HepG2 (cell line): Measurements from ENCODE around the gene TLCD1. TPM values are rescaled to one million over a fixed set of nuclear protein-coding genes. Genes with fewer than 3 reads are reported as not detected.

Source experiments
- ATAC-seq: fragments of 200-7000 bp; cut with Tn5 transposase; 3 replicates; pipeline ENCODE4 v1.9.1; 2020; ENCODE audit warnings: mild to moderate bottlenecking, moderate library complexity
- BruUV-seq: library from RNA; stranded (reverse); fragments of 400-500 nt; replicated peaks from 2 replicates; lab custom pipeline; 2021; lab: Mats Ljungman, UMichigan
- CTCF ChIA-PET: fragments of 300-600 bp; formaldehyde crosslinking; extraction: SDS; loops from one replicate; lab custom pipeline; 2021; ENCODE audit warnings: low total read pairs, inconsistent platforms, low intra/inter-chr PET ratio; lab: Yijun Ruan, JAX
- POLR2A ChIA-PET: fragments of 350-600 bp; sonication (Branson Sonifier 250); formaldehyde crosslinking; loops from one replicate; lab custom pipeline; 2020; ENCODE audit warnings: antibody characterized with exemption, inconsistent platforms; lab: Yijun Ruan, JAX
- DNase-seq: peaks from one replicate; pipeline ENCODE4 v3.0.0-alpha.2; 2015; ENCODE audit warnings: low spot score
- FAIRE-seq: peaks from 3 replicates; lab custom pipeline; 2011; peaks lifted over from hg19 to GRCh38; lab: Jason Lieb, UNC
- H2AFZ ChIP-seq: one replicate; pipeline ENCODE4 v1.6.1; 2011; ENCODE audit warnings: low read length, inconsistent platforms
- H3K27ac ChIP-seq: fragments of 300-600 bp; 3 replicates; pipeline ENCODE4 v1.8.0; 2011; ENCODE audit warnings: mixed run types, mild to moderate bottlenecking, mixed read lengths, low read length, inconsistent platforms; ENCODE audit not compliant: insufficient read depth; ENCODE audit errors: extremely low read length
- H3K27me3 ChIP-seq, 2 experiments: fragments of 200-600 bp in 1 of 2; 2 replicates in 1 of 2; 3 replicates in 1 of 2; pipeline versions ENCODE4 v1.6.0 to v1.8.0; 2011; ENCODE audit warnings: low read length in 2 of 2, mild to moderate bottlenecking in 2 of 2, moderate library complexity in 2 of 2, inconsistent platforms in 1 of 2; ENCODE audit not compliant: insufficient read depth in 2 of 2, control insufficient read depth in 1 of 2
- H3K36me3 ChIP-seq, 2 experiments: fragments of 200-600 bp in 1 of 2; replicated peaks in 1 of 2; 2 replicates in 1 of 2; 3 replicates in 1 of 2; pipeline versions ENCODE4 v1.5.1 to v1.8.0; 2011; ENCODE audit warnings: low read length in 2 of 2, inconsistent platforms in 1 of 2; ENCODE audit not compliant: insufficient read depth in 2 of 2, control insufficient read depth in 1 of 2
- H3K4me1 ChIP-seq: 2 replicates; pipeline ENCODE4 v1.5.1; 2012; ENCODE audit warnings: low read length, inconsistent platforms; ENCODE audit not compliant: insufficient read depth
- H3K4me2 ChIP-seq: 2 replicates; pipeline ENCODE4 v1.6.0; 2011; ENCODE audit warnings: low read depth, low read length, inconsistent platforms
- H3K4me3 ChIP-seq, 3 experiments: fragments of 200-600 bp in 1 of 3; sonication (generic), shearing (Covaris generic) in 1 of 3; replicated peaks in 1 of 3; 2 replicates each; pipeline ENCODE4 v1.5.1; 2011 to 2016; ENCODE audit warnings: low read length in 3 of 3, inconsistent platforms in 2 of 3, low read depth in 2 of 3, mild to moderate bottlenecking in 2 of 3, control low read depth in 1 of 3, mixed read lengths in 1 of 3; ENCODE audit not compliant: insufficient read depth in 1 of 3
- H3K79me2 ChIP-seq: one replicate; pipeline ENCODE4 v1.6.1; 2011; ENCODE audit warnings: low read length, inconsistent platforms; ENCODE audit not compliant: insufficient read depth
- H3K9ac ChIP-seq: 2 replicates; pipeline ENCODE4 v1.6.0; 2011; ENCODE audit warnings: mild to moderate bottlenecking, low read depth, low read length, inconsistent platforms; ENCODE audit not compliant: insufficient read depth
- H3K9me3 ChIP-seq: 2 replicates; pipeline ENCODE4 v1.5.1; 2012; ENCODE audit warnings: mild to moderate bottlenecking, low read length
- H4K20me1 ChIP-seq: 2 replicates; pipeline ENCODE4 v1.6.0; 2011; ENCODE audit warnings: inconsistent platforms, mild to moderate bottlenecking, low read length, moderate library complexity; ENCODE audit not compliant: insufficient read depth
- CCDC6 ChIP-seq: sonication (generic); formaldehyde crosslinking; IDR thresholded peaks from 2 replicates; pipeline ENCODE4 v1.8.1; 2022; ENCODE audit warnings: mild to moderate bottlenecking, missing genetic modification reagents, moderate library complexity
- HOXA3 ChIP-seq: sonication (generic); formaldehyde crosslinking; IDR thresholded peaks from 2 replicates; pipeline ENCODE4 v1.5.0; 2020; ENCODE audit warnings: missing genetic modification reagents
- KDM6A ChIP-seq: IDR thresholded peaks from 2 replicates; pipeline ENCODE4 v1.6.1; 2016; ENCODE audit warnings: low read depth
- KLF15 ChIP-seq: sonication (generic); formaldehyde crosslinking; IDR thresholded peaks from 2 replicates; pipeline ENCODE4 v1.8.1; 2023; ENCODE audit warnings: borderline replicate concordance, mild to moderate bottlenecking, inconsistent platforms, missing genetic modification reagents, mixed read lengths
- ZFP37 ChIP-seq: sonication (generic); formaldehyde crosslinking; IDR thresholded peaks from 2 replicates; pipeline ENCODE4 v1.4.0; 2020; ENCODE audit warnings: missing genetic modification reagents, borderline replicate concordance
- ZNF138 ChIP-seq: sonication (generic); formaldehyde crosslinking; IDR thresholded peaks from 2 replicates; pipeline ENCODE4 v1.5.0; 2020; ENCODE audit warnings: mild to moderate bottlenecking, low read depth, missing genetic modification reagents
- ZNF512B ChIP-seq: sonication (generic); formaldehyde crosslinking; IDR thresholded peaks from 2 replicates; pipeline ENCODE4 v1.5.1; 2020; ENCODE audit warnings: missing genetic modification reagents, mild to moderate bottlenecking, borderline replicate concordance
- WGBS: methylation state at CpG from one replicate; pipeline ENCODE4 v1.1.6; 2017; ENCODE audit warnings: low lambda C conversion rate; 5-methylcytosine and 5-hydroxymethylcytosine counted together
- in situ Hi-C: cut with HindIII; loops from 2 replicates; pipeline ENCODE4 v1.10.0; 2017; ENCODE audit warnings: low pct_unique_long_range_greater_than_20kb; ENCODE audit not compliant: extremely low pct_ligation_motif_present
- intact Hi-C: fragments of 100-400 bp; cut with micrococcal nuclease; formaldehyde crosslinking; loops from one replicate; pipeline ENCODE4 v1.10.0; 2022; ENCODE audit not compliant: unreplicated experiment
- polyA plus RNA-seq, 8 experiments: library from polyadenylated mRNA; depleted of rRNA in 3 of 8; stranded (reverse) in 7 of 8; unstranded in 1 of 8; fragments of >200 nt; fragmentation: Illumina TruSeq in 4 of 8; extraction: Trizol in 4 of 8; gene quantifications; 2 replicates each; pipeline versions ENCODE4 v1.2.1 to v1.2.3, GENCODE V29; 2011 to 2016; ENCODE audit warnings: low read depth in 4 of 8, missing spikeins in 1 of 8, mixed read lengths in 1 of 8; ENCODE audit not compliant: insufficient read depth in 1 of 8
- total RNA-seq, 5 experiments: library from RNA; depleted of rRNA; stranded (reverse); fragments of >200 nt; fragmentation: Illumina TruSeq; extraction: Trizol; gene quantifications; 2 replicates each; pipeline ENCODE4 v1.2.3, GENCODE V29; 2016; ENCODE audit warnings: low read depth in 1 of 5
- TF ChIP-seq, protein P1 (sequence below): sonication (generic); formaldehyde crosslinking; IDR thresholded peaks from 2 replicates; pipeline ENCODE4 v1.4.0; 2020; ENCODE audit warnings: missing genetic modification reagents, mild to moderate bottlenecking, borderline replicate concordance
- TF ChIP-seq, protein P2 (sequence below): IDR thresholded peaks from 2 replicates; pipeline ENCODE4 v1.6.1; 2016; ENCODE audit warnings: control low read depth

Gene TLCD1
- total and polyA plus RNA-seq, 2 of the 13 experiments (the other 11 are each of a cell fraction or from before 2014, with no cell fraction given): 14.9 to 19.6 TPM

- intact Hi-C loops: no loop called here
- TF ChIP-seq, protein P1, sequence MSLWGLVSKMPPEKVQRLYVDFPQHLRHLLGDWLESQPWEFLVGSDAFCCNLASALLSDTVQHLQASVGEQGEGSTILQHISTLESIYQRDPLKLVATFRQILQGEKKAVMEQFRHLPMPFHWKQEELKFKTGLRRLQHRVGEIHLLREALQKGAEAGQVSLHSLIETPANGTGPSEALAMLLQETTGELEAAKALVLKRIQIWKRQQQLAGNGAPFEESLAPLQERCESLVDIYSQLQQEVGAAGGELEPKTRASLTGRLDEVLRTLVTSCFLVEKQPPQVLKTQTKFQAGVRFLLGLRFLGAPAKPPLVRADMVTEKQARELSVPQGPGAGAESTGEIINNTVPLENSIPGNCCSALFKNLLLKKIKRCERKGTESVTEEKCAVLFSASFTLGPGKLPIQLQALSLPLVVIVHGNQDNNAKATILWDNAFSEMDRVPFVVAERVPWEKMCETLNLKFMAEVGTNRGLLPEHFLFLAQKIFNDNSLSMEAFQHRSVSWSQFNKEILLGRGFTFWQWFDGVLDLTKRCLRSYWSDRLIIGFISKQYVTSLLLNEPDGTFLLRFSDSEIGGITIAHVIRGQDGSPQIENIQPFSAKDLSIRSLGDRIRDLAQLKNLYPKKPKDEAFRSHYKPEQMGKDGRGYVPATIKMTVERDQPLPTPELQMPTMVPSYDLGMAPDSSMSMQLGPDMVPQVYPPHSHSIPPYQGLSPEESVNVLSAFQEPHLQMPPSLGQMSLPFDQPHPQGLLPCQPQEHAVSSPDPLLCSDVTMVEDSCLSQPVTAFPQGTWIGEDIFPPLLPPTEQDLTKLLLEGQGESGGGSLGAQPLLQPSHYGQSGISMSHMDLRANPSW: no peak
- TF ChIP-seq CCDC6 (CRISPR knock-in tag): no peak
- no peak for TF ChIP-seq ZNF138
- TF ChIP-seq ZNF512B (CRISPR knock-in tag): no peak
- TF ChIP-seq KLF15: no peak
- TF ChIP-seq HOXA3: no peak
- no peak for TF ChIP-seq KDM6A (CRISPR knock-in tag)
- TF ChIP-seq, protein P2, sequence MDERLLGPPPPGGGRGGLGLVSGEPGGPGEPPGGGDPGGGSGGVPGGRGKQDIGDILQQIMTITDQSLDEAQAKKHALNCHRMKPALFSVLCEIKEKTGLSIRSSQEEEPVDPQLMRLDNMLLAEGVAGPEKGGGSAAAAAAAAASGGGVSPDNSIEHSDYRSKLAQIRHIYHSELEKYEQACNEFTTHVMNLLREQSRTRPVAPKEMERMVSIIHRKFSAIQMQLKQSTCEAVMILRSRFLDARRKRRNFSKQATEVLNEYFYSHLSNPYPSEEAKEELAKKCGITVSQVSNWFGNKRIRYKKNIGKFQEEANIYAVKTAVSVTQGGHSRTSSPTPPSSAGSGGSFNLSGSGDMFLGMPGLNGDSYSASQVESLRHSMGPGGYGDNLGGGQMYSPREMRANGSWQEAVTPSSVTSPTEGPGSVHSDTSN (CRISPR knock-in tag): no peak
- TF ChIP-seq ZFP37 (CRISPR knock-in tag): no peak
Measured at GRCh38 chr17:28755486-28755885, 29.5 kb upstream of the TLCD1 start.

More at GRCh38 chr17:28755486-28755885, 29.5 kb upstream of the TLCD1 start:
- Histone ChIP-seq H3K36me3 (peaks cover 22 to 26% of the 10 kb centered on the region in 2 experiments), H3K27me3 (no peaks in the 10 kb centered on the region), H3K4me3 (no peak overlapping the region), H3K27ac (no peak overlapping the region), H3K4me2 (no peak overlapping the region), H3K79me2 (no peaks in the 10 kb centered on the region), H2AFZ (no peak overlapping the region), H3K9me3 (no peaks in the 10 kb centered on the region), H3K9ac (no peak overlapping the region), H3K4me1 (peaks cover 6% of the 10 kb centered on the region), H4K20me1 (peaks cover 4% of the 10 kb centered on the region)
- no peak; the same call in 2 of the 3 replicates for ATAC-seq
- FAIRE-seq: no peak
- DNase-seq: no peak
- WGBS: 93% methylated on average over 7 of the region's 7 CpGs
- BruUV-seq: no TSS peak
- CTCF ChIA-PET: no interaction called here
- POLR2A ChIA-PET: no interaction called here
- in situ Hi-C loops: no loop called here
